ENCODE data around the gene EFR3B.

GRCh38 chr2:25098056-25098455, 56.2 kb downstream of the EFR3B start:
- TF ChIP-seq, protein P1, sequence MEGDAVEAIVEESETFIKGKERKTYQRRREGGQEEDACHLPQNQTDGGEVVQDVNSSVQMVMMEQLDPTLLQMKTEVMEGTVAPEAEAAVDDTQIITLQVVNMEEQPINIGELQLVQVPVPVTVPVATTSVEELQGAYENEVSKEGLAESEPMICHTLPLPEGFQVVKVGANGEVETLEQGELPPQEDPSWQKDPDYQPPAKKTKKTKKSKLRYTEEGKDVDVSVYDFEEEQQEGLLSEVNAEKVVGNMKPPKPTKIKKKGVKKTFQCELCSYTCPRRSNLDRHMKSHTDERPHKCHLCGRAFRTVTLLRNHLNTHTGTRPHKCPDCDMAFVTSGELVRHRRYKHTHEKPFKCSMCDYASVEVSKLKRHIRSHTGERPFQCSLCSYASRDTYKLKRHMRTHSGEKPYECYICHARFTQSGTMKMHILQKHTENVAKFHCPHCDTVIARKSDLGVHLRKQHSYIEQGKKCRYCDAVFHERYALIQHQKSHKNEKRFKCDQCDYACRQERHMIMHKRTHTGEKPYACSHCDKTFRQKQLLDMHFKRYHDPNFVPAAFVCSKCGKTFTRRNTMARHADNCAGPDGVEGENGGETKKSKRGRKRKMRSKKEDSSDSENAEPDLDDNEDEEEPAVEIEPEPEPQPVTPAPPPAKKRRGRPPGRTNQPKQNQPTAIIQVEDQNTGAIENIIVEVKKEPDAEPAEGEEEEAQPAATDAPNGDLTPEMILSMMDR (IDR thresholded peaks at IDR 0.05; ENCODE audit: insufficient read depth, low read length, poor library complexity, severe bottlenecking) = no peak
- TF ChIP-seq EZH2phosphoT487 (conservative IDR thresholded peaks at IDR 0.05; ENCODE audit: low read length) = no peak
